Activated CD8-positive, alpha-beta memory T cell treated with anti-CD3 and anti-CD28 coated beads, Interleukin-2, amount 50 U/mL, for 1 hour (primary cell): ENCODE results near the gene ADGRD1.

ENCODE experiments used
- DNase-seq: peaks from one replicate; pipeline ENCODE4 v3.0.0-alpha.2; 2020; ENCODE audit errors: extremely low read depth

ADGRD1 gene

DNA sequence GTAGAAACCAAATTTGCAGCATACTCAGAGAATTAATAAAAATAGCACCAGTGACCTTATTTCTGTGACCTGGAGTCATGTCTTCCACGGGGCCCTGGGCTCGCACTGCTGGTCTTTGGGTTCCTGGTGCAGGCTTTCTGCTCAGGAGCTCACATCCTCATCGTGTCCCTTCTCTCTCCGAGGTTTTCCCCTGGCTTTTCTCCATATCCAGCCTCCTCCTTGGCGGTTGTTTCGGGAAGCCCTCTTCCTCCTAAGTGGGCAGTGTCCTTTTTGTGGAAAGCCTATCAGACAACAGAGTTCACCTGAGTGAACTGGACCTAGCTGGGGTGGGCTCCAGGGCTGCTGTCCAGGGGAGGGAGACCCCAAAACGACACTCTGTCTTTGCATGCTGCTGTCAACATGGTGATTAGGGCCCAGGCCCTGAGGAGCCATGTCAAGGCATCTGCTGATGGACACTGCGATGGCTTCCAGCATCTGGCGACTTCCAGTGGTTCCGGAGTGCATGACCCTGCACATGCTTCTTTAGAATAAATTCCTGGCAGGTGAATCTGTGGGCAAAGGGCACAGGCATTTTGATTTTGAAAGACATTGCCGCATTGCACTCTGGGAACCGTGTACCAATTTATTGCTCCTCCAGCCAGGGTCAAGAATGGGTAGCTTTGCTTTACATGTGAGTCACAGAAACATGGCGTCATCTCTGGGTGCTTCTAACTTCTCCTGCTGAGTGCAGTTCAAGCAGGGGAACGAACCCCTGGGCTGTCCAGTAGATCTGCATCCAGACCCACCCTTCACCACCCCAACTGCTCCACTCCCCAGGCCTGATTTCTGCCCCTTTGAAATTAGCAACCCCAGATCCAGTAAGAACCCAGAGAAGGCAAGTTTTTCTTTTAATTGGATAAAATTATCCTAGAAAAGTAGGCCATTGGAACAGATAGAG, 136.8 kb downstream of the ADGRD1 start:
- no peak for DNase-seq

- no peak for DNase-seq
These were observed 137.8 kb downstream of the ADGRD1 start for GRCh38 chr12:131091413-131091975.

DNA sequence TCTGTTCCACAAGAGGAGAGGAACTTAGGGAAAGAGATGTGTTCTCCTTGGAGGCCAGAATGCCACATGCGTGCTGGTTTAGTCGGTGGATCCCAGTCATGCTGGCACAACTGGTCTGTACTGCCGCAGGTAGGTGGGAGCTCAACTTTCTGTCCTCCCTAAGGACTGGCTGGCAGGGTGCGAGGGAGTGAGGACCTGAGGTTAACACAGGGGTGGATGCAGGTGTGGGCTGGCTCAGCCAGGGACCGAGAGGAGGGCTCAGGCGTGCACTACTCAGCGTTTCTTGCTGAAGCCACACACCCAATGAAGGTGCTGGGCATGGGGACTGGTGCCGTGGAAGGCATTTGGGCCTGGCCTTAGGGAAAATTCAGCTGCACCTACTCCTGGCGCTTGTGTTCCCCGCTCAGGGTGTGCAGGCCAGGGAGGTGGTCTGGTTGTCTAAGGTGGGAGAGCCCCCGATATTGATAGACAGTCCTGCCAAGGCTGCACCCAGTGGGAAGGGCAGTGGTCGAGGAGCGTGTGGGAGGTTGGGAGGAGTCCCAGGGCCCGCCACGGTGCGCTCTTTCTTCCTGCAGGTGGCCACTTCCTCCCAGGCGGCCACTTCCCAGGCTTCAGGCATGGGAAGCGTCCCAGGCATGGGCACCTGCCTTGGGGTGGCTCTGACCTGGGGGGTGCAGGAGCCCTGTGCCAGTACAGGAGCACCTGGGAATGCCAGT, 138.4 kb downstream of the ADGRD1 start:
- no peak for DNase-seq

GRCh38 chr12:131092901-131093603, 139.3 kb downstream of the ADGRD1 start:
- DNase-seq: no peak

GRCh38 chr12:131093604-131093955, 139.9 kb downstream of the ADGRD1 start:
- no peak for DNase-seq

DNA sequence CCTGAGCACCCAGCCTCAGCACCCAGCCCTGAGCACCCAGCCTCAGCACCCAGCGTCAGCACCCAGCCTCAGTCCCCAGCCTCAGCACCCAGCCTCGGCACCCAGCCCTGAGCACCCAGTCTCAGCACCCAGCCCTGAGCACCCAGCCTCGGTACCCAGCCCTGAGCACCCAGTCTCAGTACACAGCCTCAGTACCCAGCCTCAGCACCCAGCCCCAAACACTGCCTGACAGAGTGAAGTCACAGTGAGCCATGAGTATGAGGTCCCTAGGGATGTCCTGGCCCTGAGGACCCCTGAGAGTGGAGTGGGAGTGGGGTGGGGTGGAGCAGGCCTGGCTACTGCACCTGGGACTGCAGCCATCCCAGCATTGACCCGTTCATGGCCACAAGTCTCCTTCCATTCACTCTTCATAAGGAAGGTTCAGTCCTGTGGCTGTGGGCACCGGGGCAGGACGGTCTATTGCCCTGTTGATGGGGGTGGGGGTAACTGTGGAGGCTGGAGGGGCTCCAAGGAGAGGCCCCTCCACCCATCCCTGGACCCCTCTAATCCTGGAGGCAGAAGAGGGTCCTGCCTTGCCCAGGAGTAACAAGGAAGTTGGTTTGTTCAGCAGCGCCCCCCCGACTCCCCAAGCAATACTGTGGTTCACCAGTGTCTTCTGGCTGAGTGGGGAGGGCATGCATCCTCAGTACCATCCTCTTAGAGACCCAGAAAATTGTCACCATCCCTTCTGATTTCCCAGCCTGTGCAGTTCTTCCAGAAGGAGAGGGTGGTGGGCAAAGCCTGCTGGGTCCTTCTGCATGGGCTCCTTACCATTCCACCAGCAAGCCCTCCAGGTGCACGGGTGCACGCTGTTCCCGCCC, 140.5 kb downstream of the ADGRD1 start:
- no peak for DNase-seq

GRCh38 chr12:131094831-131095805, 141.4 kb downstream of the ADGRD1 start:
- DNase-seq: no peak

- no peak for DNase-seq
These were observed 142.3 kb downstream of the ADGRD1 start for GRCh38 chr12:131095826-131096680.

GRCh38 chr12:131096681-131097181, 143.0 kb downstream of the ADGRD1 start:
- no peak for DNase-seq

- DNase-seq: no peak
These were observed 143.8 kb downstream of the ADGRD1 start for GRCh38 chr12:131097202-131098177.

- DNase-seq: no peak
These were observed 144.7 kb downstream of the ADGRD1 start for GRCh38 chr12:131098178-131098981.

GRCh38 chr12:131100031-131100674, 146.4 kb downstream of the ADGRD1 start:
- DNase-seq: no peak

DNA sequence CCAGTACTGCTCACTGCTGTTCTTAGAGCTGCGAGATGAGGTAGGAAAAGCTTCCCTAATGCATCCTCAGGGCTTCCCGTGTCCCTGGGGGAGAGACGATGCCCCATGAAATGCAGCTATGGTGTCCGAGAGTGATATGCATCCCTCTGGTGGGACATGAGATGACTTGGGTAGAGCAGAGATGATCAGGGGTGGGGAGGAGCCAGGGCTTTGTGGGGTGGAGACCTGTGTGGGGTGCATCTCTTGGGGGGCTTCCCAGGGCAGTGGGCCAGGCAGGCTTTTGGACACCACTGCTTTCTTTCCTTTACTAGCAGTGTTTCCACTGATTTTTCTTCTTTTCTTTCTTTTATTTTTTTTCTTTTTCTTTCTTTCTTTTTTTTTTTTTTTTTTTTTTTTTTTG, 147.3 kb downstream of the ADGRD1 start:
- no peak for DNase-seq

GRCh38 chr12:131101703-131102492, 148.2 kb downstream of the ADGRD1 start:
- no peak for DNase-seq

DNA sequence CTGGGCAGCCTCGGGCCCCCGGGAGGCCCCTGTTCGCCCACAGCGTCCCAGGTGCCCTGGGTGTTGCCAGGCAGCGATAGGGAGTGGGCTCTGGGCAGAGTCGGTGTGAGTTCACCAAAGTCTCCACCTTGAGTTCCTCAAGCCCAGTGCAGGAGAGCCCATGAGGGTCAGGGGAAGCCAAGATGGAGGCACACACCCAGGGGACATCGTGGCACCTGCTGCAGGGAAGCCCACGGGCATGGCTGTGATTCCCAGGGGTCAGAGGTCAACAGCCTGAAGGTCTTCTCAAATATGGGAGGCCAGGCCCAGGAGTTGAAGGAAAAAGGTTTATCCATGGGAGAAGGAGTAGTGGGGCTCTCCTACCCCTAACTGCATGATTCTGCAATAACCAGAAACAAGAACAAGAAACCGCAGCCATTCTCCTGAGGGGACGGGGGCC, 148.8 kb downstream of the ADGRD1 start:
- DNase-seq: no peak
